KMS-11 (cell line): Measurements from ENCODE around the gene AZU1.
"Not testable (repeated sequence)": the region's sequence is repeated elsewhere in the genome, so short reads cannot be mapped to it uniquely, and the experiment has no call there.

Source experiments
- H2AFZ ChIP-seq: fragments of 200-600 bp; sonication (generic); 2 replicates; pipeline ENCODE4 v1.6.1; 2016; ENCODE audit warnings: antibody characterized with exemption, mixed run types, low read depth
- H3K27ac ChIP-seq: fragments of 200-600 bp; sonication (generic); 2 replicates; pipeline ENCODE4 v1.6.1; 2016; ENCODE audit warnings: mild to moderate bottlenecking, mixed run types
- H3K27me3 ChIP-seq: fragments of 200-600 bp; sonication (generic); 2 replicates; pipeline ENCODE4 v1.6.1; 2017; ENCODE audit warnings: mild to moderate bottlenecking, low read depth, mixed run types, moderate library complexity; ENCODE audit not compliant: insufficient read depth
- H3K36me3 ChIP-seq: fragments of 200-600 bp; sonication (generic); 2 replicates; pipeline ENCODE4 v1.6.1; 2017; ENCODE audit warnings: mild to moderate bottlenecking, mixed run types; ENCODE audit not compliant: insufficient read depth
- H3K4me1 ChIP-seq: fragments of 200-600 bp; sonication (generic); 2 replicates; pipeline ENCODE4 v1.6.1; 2016; ENCODE audit warnings: mild to moderate bottlenecking, low read depth, mixed run types; ENCODE audit not compliant: poor library complexity, severe bottlenecking
- H3K4me2 ChIP-seq: fragments of 200-600 bp; sonication (generic); 2 replicates; pipeline ENCODE4 v1.7.0; 2016; ENCODE audit warnings: mild to moderate bottlenecking, mixed run types
- H3K4me3 ChIP-seq: fragments of 200-600 bp; sonication (generic); IDR thresholded peaks from 2 replicates; pipeline ENCODE4 v1.6.1; 2017; ENCODE audit warnings: low read depth, low read length, mixed read lengths; ENCODE audit not compliant: insufficient read depth
- H3K79me2 ChIP-seq: fragments of 200-600 bp; sonication (generic); 2 replicates; pipeline ENCODE4 v1.6.1; 2016; ENCODE audit warnings: low read depth, mixed run types; ENCODE audit not compliant: insufficient read depth
- H3K9ac ChIP-seq: fragments of 200-600 bp; sonication (generic); 2 replicates; pipeline ENCODE4 v1.6.1; 2016; ENCODE audit warnings: mild to moderate bottlenecking, mixed run types
- H4K20me1 ChIP-seq: fragments of 200-600 bp; sonication (generic); 2 replicates; pipeline ENCODE4 v1.6.1; 2016; ENCODE audit warnings: mild to moderate bottlenecking, mixed run types; ENCODE audit not compliant: insufficient read depth
- TF ChIP-seq, protein P1 (sequence below): fragments of 200-600 bp; sonication (generic); conservative IDR thresholded peaks from 2 replicates; pipeline ENCODE4 v1.6.1; 2017; ENCODE audit warnings: low read depth, mild to moderate bottlenecking, antibody characterized with exemption, low read length, moderate library complexity, mixed read lengths

Gene AZU1

DNA sequence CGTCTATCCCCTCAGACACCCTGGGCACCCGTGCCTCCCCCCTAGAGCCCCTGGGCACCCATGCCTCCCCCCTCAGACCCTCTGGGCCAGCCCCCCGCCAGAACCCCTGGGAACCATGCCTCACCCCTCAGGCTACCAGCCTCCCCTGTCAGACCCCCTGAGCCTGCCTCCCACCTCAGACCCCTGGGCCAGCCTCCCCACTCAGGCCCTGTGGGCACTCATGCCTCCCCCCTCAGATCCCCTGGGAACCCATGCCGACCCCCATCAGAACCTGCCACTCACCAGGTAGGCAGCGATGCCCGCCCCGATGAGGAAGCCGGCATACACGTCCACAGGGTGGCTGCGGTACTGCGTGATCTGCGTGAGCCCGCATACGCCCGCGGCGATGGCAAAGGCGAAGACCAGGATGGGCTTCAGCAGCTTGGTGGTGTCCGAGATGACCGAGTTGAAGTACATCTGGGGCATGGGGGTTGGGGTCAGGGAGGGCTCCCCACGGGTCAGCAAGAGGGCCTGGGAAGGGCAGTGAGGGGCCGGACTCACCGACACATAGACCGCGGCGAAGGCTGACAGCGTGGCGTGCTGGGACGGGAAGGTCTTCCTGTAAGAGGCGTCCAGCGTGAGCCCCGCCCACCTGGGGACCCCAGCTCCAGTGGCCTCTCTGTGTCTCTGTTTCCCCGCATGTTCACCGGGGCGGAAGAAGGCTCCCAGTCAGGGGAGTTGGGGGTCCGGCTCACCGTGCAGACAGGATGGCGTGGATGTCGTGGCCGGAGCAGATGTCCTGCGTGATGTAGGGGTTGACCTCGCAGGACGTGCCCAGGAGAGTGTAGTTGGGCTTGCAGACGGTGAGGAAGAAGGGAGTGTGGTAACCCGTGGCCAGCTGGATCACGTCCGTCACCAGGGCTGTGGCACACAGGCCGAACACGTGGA, 13.2 kb upstream of the AZU1 start:
- Histone ChIP-seq H3K4me1 (no peaks in the 10 kb centered on the region), H3K27ac (no peak overlapping the region), H3K4me2 (no peak overlapping the region), H4K20me1 (no peaks in the 10 kb centered on the region), H3K27me3 (no peaks in the 10 kb centered on the region), H3K79me2 (peaks cover 5% of the 10 kb centered on the region; the same call in 1 of the 2 replicates), H3K4me3 (no peak overlapping the region), H3K36me3 (peaks cover 11% of the 10 kb centered on the region), H3K9ac (no peak overlapping the region), H2AFZ (no peak overlapping the region)
- TF ChIP-seq, protein P1, sequence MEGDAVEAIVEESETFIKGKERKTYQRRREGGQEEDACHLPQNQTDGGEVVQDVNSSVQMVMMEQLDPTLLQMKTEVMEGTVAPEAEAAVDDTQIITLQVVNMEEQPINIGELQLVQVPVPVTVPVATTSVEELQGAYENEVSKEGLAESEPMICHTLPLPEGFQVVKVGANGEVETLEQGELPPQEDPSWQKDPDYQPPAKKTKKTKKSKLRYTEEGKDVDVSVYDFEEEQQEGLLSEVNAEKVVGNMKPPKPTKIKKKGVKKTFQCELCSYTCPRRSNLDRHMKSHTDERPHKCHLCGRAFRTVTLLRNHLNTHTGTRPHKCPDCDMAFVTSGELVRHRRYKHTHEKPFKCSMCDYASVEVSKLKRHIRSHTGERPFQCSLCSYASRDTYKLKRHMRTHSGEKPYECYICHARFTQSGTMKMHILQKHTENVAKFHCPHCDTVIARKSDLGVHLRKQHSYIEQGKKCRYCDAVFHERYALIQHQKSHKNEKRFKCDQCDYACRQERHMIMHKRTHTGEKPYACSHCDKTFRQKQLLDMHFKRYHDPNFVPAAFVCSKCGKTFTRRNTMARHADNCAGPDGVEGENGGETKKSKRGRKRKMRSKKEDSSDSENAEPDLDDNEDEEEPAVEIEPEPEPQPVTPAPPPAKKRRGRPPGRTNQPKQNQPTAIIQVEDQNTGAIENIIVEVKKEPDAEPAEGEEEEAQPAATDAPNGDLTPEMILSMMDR = no peak

DNA sequence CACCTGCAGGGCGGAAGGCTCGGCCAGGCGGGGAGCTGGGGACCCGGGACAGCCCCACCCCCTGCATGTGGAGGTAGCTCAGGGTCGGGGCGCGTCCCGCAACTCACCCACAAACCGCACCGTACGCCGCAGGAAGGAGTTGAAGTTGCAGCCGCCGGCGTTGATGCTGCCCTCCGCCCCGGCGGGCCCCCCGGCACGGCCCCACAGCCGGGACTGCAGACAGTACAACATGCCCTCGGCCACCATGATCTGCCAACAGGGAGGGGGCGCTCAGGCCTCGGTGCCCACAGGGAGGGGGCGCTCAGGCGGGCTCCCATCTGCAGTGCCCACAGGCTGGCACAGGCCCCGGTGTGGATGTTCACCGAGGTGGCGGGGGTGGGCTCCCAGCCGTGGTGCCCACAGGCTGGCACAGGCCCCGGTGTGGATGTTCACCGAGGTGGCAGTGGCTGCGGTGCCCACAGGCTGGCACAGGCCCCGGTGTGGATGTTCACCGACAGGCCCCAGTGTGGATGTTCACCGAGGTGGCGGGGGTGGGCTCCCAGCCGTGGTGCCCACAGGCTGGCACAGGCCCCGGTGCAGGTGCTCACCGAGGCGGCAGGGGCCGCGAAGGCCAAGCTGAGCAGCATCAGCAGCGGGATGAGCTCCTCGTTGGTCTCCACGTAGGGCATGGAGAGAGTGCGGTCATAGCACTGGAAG, 12.4 kb upstream of the AZU1 start:
- Histone ChIP-seq H3K36me3 (peaks cover 8% of the 10 kb centered on the region), H2AFZ (no peak overlapping the region)
- TF ChIP-seq, protein P1 = no peak

GRCh38 chr19:815775-816499, 11.7 kb upstream of the AZU1 start:
- Histone ChIP-seq H3K4me1 (no peaks in the 10 kb centered on the region), H3K4me3 (no peak overlapping the region), H3K79me2 (no peaks in the 10 kb centered on the region), H3K36me3 (peaks cover under 1% of the 10 kb centered on the region), H3K9ac (no peak overlapping the region), H3K27ac (no peak overlapping the region), H2AFZ (no peak overlapping the region), H3K27me3 (no peaks in the 10 kb centered on the region), H3K4me2 (no peak overlapping the region), H4K20me1 (no peaks in the 10 kb centered on the region)
- TF ChIP-seq, protein P1 = no peak

More for the DNA sequence above, 12.4 kb upstream of the AZU1 start:
- H3K79me2 ChIP-seq = 0 out of 2 replicates have a peak, but pooled peaks cover 1% of the 10 kb centered on the region
- no peak overlapping the region for H3K4me3 ChIP-seq
- H3K27ac ChIP-seq = no peak overlapping the region
- no peaks in the 10 kb centered on the region for H4K20me1 ChIP-seq
- no peaks in the 10 kb centered on the region for H3K27me3 ChIP-seq
- H3K4me1 ChIP-seq = no peaks in the 10 kb centered on the region
- H3K4me2 ChIP-seq = no peak overlapping the region
- no peak overlapping the region for H3K9ac ChIP-seq

GRCh38 chr19:816500-816857, 11.2 kb upstream of the AZU1 start:
- Histone ChIP-seq H3K27me3 (no peaks in the 10 kb centered on the region), H2AFZ (no peak overlapping the region), H3K79me2 (no peaks in the 10 kb centered on the region), H3K4me2 (no peak overlapping the region), H3K4me1 (no peaks in the 10 kb centered on the region), H3K27ac (no peak overlapping the region), H3K4me3 (no peak overlapping the region), H3K9ac (no peak overlapping the region), H4K20me1 (no peaks in the 10 kb centered on the region), H3K36me3 (no peaks in the 10 kb centered on the region; the same call in 1 of the 2 replicates)
- TF ChIP-seq, protein P1 = no peak

DNA sequence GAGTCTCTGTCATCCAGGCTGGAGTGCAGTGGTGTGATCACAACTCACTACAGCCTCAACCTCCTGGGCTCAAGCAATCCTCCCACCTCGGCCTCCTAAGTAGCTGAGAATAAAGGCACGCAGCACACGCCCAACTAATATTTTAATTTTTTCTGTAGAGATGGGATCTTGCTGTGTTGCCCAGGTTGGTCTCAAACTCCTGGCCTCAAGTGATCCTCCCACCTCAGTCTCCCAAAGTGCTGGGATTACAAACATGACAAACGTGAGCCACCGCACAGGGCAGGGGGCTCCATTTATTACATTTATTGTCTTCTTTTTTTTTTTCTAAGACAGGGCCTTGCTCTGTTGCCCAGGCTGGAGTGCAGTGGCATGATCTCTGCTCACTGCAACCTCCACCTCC, 7.4 kb upstream of the AZU1 start:
- H3K27ac ChIP-seq, H3K4me2 ChIP-seq, H3K4me3 ChIP-seq, H2AFZ ChIP-seq, H3K36me3 ChIP-seq, H3K79me2 ChIP-seq, H3K9ac ChIP-seq, H3K4me1 ChIP-seq, H4K20me1 ChIP-seq, H3K27me3 ChIP-seq: not testable (repeated sequence)
